HepG2 (cell line): ENCODE data around the gene TCF7L2.

Experiments
- HOXD1 ChIP-seq: sonication (generic); formaldehyde crosslinking; IDR thresholded peaks from 2 replicates; pipeline ENCODE4 v1.5.0; 2020; ENCODE audit warnings: missing genetic modification reagents
- TARDBP ChIP-seq: sonication (generic); formaldehyde crosslinking; IDR thresholded peaks from 2 replicates; pipeline ENCODE4 v1.8.0; 2022; ENCODE audit warnings: mild to moderate bottlenecking, missing genetic modification reagents
- YEATS2 ChIP-seq: sonication (generic); formaldehyde crosslinking; IDR thresholded peaks from 2 replicates; pipeline ENCODE4 v1.4.0; 2020; ENCODE audit warnings: missing genetic modification reagents, borderline replicate concordance
- ZNF24 ChIP-seq: fragments of 450-650 bp; IDR thresholded peaks from 2 replicates; pipeline ENCODE4 v1.6.1; 2017; ENCODE audit warnings: antibody characterized with exemption, mild to moderate bottlenecking
- ZNF780A ChIP-seq: sonication (generic); formaldehyde crosslinking; IDR thresholded peaks from 2 replicates; pipeline ENCODE4 v1.8.0; 2022; ENCODE audit warnings: mild to moderate bottlenecking, missing genetic modification reagents, moderate library complexity
- TF ChIP-seq, protein P1 (sequence below): sonication (generic); formaldehyde crosslinking; IDR thresholded peaks from 2 replicates; pipeline ENCODE4 v1.4.0; 2020; ENCODE audit warnings: missing genetic modification reagents, borderline replicate concordance
- TF ChIP-seq, protein P2 (sequence below): sonication (generic); formaldehyde crosslinking; IDR thresholded peaks from 2 replicates; pipeline ENCODE4 v1.5.0; 2020; ENCODE audit warnings: mild to moderate bottlenecking, missing genetic modification reagents, moderate library complexity
- TF ChIP-seq, protein P3 (sequence below): IDR thresholded peaks from 2 replicates; pipeline ENCODE4 v1.6.1; 2016; ENCODE audit warnings: low read depth

DNA sequence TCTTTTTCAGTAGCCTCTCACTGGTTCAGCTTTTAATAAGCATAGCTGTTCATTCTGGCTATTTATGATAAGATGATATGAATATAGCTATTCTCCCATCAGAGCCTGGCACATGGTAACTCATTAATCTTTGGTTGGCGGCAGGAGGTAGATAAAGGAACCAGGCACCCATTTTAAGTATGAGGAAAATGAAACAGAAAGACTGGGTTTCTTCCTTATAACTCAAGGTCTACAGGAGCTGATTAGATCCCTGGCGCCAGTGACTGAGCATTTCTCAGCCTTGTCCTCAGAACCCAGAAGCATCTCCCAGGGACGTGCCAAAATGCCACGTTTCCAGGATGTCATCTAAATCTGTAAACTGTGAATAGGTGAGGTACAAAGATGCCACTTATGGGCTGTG is 141.9 kb downstream of the TCF7L2 start:
- TF ChIP-seq ZNF24: no peak
- no peak for TF ChIP-seq YEATS2
- TF ChIP-seq, protein P1, sequence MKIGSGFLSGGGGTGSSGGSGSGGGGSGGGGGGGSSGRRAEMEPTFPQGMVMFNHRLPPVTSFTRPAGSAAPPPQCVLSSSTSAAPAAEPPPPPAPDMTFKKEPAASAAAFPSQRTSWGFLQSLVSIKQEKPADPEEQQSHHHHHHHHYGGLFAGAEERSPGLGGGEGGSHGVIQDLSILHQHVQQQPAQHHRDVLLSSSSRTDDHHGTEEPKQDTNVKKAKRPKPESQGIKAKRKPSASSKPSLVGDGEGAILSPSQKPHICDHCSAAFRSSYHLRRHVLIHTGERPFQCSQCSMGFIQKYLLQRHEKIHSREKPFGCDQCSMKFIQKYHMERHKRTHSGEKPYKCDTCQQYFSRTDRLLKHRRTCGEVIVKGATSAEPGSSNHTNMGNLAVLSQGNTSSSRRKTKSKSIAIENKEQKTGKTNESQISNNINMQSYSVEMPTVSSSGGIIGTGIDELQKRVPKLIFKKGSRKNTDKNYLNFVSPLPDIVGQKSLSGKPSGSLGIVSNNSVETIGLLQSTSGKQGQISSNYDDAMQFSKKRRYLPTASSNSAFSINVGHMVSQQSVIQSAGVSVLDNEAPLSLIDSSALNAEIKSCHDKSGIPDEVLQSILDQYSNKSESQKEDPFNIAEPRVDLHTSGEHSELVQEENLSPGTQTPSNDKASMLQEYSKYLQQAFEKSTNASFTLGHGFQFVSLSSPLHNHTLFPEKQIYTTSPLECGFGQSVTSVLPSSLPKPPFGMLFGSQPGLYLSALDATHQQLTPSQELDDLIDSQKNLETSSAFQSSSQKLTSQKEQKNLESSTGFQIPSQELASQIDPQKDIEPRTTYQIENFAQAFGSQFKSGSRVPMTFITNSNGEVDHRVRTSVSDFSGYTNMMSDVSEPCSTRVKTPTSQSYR (CRISPR knock-in tag): no peak
- no peak for TF ChIP-seq HOXD1
- TF ChIP-seq TARDBP: no peak
- no peak for TF ChIP-seq ZNF780A (CRISPR knock-in tag)
- TF ChIP-seq, protein P2, sequence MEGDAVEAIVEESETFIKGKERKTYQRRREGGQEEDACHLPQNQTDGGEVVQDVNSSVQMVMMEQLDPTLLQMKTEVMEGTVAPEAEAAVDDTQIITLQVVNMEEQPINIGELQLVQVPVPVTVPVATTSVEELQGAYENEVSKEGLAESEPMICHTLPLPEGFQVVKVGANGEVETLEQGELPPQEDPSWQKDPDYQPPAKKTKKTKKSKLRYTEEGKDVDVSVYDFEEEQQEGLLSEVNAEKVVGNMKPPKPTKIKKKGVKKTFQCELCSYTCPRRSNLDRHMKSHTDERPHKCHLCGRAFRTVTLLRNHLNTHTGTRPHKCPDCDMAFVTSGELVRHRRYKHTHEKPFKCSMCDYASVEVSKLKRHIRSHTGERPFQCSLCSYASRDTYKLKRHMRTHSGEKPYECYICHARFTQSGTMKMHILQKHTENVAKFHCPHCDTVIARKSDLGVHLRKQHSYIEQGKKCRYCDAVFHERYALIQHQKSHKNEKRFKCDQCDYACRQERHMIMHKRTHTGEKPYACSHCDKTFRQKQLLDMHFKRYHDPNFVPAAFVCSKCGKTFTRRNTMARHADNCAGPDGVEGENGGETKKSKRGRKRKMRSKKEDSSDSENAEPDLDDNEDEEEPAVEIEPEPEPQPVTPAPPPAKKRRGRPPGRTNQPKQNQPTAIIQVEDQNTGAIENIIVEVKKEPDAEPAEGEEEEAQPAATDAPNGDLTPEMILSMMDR: no peak
- TF ChIP-seq, protein P3, sequence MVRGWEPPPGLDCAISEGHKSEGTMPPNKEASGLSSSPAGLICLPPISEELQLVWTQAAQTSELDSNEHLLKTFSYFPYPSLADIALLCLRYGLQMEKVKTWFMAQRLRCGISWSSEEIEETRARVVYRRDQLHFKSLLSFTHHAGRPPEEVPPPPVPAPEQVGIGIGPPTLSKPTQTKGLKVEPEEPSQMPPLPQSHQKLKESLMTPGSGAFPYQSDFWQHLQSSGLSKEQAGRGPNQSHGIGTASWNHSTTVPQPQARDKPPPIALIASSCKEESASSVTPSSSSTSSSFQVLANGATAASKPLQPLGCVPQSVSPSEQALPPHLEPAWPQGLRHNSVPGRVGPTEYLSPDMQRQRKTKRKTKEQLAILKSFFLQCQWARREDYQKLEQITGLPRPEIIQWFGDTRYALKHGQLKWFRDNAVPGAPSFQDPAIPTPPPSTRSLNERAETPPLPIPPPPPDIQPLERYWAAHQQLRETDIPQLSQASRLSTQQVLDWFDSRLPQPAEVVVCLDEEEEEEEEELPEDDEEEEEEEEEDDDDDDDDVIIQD (CRISPR knock-in tag): no peak
